ENCODE results near the gene DBNL.

DBNL gene

GRCh38 chr7:44062180-44062902 is 17.8 kb downstream of the DBNL start:
- peak; percentile 16 for DNase-seq

GRCh38 chr7:44062903-44063295 is 18.4 kb downstream of the DBNL start:
- DNase-seq = peak; percentile 7

GRCh38 chr7:44063547-44063893 is 19.0 kb downstream of the DBNL start:
- DNase-seq = no peak

GRCh38 chr7:44063894-44064651 is 19.6 kb downstream of the DBNL start:
- DNase-seq = peak; percentile 10

- peak; percentile 16 for DNase-seq
Measured at GRCh38 chr7:44064791-44065430, 20.4 kb downstream of the DBNL start.

GRCh38 chr7:44065431-44066110 is 21.1 kb downstream of the DBNL start, which contains the start of gene PGAM2:
Gene PGAM2 (minus strand): TSS chr7:44065567. CDS start chr7:44065529, 38 bp downstream.
- DNase-seq = peak; percentile 14

- peak; percentile 15 for DNase-seq
Measured at GRCh38 chr7:44066111-44066460, 21.6 kb downstream of the DBNL start.

GRCh38 chr7:44066494-44067063 is 22.1 kb downstream of the DBNL start:
- peak; percentile 10 for DNase-seq

GRCh38 chr7:44067064-44067951 is 22.8 kb downstream of the DBNL start:
- DNase-seq = peak; percentile 7

- peak; percentile 3 for DNase-seq
Measured at GRCh38 chr7:44068054-44068453, 23.6 kb downstream of the DBNL start.

GRCh38 chr7:44071726-44072363 is 27.3 kb downstream of the DBNL start:
- no peak for DNase-seq

- DNase-seq = peak; percentile 52
Measured at GRCh38 chr7:44072364-44073231, 28.1 kb downstream of the DBNL start.

- peak; percentile 87 for DNase-seq
Measured at GRCh38 chr7:44073664-44074348, 29.3 kb downstream of the DBNL start.

- DNase-seq = no peak
Measured at GRCh38 chr7:44074349-44074695, 29.8 kb downstream of the DBNL start.

- DNase-seq = no peak
Measured at GRCh38 chr7:44075296-44076075, 31.0 kb downstream of the DBNL start.

GRCh38 chr7:44076101-44076895 is 31.8 kb downstream of the DBNL start:
- DNase-seq = peak; percentile 15

- peak; percentile 15 for DNase-seq
Measured at GRCh38 chr7:44077061-44077460, 32.6 kb downstream of the DBNL start.

GRCh38 chr7:44077681-44078091 is 33.2 kb downstream of the DBNL start:
- peak; percentile 20 for DNase-seq

Data from CD4-positive, alpha-beta T cell treated with Interleukin-15 for 1 hour (primary cell).